Retinal pigment epithelial cell (primary cell): ENCODE measurements around the gene ECHDC1.
A peak's percentile ranks its signal among the peaks of the same experiment; 100 is the strongest.
"Not testable (repeated sequence)": the region's sequence is repeated elsewhere in the genome, so short reads cannot be mapped to it uniquely, and the experiment has no call there.

Experiments used
- DNase-seq: peaks from one replicate; pipeline ENCODE4 v3.0.0-alpha.2; 2010; ENCODE audit warnings: low read depth
- H3K4me3 ChIP-seq: 2 replicates; pipeline ENCODE4 v1.5.1; 2011; ENCODE audit warnings: mild to moderate bottlenecking, low read length, control low read depth, moderate library complexity
- TF ChIP-seq, protein P1 (sequence below): conservative IDR thresholded peaks from 2 replicates; pipeline ENCODE4 v1.5.1; 2011; ENCODE audit warnings: low read depth, low read length, control low read depth, inconsistent platforms

The ECHDC1 gene

DNA sequence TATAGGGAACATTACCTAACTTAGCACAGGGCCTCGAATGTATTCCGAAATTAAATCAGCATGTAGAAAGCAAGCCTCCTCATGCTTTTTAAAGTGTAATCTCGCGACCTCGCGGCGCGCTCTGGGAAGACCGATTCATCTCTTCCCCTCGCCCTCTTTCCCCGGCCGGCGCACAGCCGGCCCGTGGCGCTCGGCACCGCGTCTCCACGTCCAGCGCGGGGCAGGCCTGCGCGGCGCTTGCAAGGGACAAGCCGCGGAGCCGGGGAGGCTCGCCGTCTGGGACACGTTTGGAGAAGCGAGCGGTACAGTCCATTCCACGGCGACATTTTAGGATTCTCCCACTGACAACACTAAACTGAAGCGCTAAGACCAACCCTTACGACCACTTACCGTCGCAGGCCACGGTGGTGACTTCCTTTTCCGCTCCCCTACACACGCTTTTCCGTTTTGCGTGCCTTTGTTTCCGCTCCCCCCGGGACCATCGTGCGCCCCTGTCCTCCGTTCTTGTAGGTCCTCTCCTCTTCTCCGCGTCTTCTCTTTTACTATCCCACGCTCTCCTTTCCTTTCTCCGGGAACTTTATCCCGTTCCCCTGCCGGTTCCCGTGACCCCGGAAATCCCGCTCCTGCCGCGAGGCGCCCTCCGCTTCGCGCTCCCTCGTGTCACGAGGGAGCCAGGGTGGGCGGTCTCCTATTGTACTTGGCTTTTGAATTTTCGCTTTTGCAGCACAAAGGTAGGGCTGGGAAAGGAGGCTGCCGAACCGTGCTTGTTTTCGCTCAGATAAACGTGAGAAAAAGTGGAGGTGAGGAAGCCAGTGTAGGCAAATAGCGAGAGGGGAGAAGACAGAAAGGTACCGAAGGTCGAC is at the start of gene ECHDC1:
Gene ECHDC1, minus strand, starts transcription at position 664 of the 863 bp plus-strand sequence. CDS start 12,581 bp downstream, outside the sequence.
- H3K4me3 ChIP-seq, result peak within 1 kb of the TSS; percentile 69
- TF ChIP-seq, protein P1, sequence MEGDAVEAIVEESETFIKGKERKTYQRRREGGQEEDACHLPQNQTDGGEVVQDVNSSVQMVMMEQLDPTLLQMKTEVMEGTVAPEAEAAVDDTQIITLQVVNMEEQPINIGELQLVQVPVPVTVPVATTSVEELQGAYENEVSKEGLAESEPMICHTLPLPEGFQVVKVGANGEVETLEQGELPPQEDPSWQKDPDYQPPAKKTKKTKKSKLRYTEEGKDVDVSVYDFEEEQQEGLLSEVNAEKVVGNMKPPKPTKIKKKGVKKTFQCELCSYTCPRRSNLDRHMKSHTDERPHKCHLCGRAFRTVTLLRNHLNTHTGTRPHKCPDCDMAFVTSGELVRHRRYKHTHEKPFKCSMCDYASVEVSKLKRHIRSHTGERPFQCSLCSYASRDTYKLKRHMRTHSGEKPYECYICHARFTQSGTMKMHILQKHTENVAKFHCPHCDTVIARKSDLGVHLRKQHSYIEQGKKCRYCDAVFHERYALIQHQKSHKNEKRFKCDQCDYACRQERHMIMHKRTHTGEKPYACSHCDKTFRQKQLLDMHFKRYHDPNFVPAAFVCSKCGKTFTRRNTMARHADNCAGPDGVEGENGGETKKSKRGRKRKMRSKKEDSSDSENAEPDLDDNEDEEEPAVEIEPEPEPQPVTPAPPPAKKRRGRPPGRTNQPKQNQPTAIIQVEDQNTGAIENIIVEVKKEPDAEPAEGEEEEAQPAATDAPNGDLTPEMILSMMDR, result no peak
- no peak for DNase-seq

DNA sequence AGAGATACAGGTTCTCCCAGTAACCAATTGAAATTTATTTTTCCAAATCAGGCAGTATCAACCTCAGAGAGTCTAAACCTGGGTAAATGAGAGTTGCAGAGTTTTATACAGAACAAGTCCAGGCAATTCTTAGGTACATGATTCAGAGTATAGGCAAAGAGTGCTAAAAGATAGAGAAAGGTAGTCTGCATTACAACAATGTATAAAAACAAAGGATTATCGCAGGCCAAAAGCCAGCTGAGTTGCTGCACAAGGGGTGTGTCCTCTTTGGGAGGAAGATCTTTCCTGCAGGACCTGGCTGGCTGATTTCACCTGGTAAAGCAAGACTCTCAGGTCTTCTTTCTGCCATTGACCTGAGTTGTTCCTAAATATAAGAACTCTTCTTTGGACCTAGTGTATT is 48.9 kb upstream of the ECHDC1 start:
- no peak overlapping the region for H3K4me3 ChIP-seq
- TF ChIP-seq, protein P1, result no peak
- no peak for DNase-seq

DNA sequence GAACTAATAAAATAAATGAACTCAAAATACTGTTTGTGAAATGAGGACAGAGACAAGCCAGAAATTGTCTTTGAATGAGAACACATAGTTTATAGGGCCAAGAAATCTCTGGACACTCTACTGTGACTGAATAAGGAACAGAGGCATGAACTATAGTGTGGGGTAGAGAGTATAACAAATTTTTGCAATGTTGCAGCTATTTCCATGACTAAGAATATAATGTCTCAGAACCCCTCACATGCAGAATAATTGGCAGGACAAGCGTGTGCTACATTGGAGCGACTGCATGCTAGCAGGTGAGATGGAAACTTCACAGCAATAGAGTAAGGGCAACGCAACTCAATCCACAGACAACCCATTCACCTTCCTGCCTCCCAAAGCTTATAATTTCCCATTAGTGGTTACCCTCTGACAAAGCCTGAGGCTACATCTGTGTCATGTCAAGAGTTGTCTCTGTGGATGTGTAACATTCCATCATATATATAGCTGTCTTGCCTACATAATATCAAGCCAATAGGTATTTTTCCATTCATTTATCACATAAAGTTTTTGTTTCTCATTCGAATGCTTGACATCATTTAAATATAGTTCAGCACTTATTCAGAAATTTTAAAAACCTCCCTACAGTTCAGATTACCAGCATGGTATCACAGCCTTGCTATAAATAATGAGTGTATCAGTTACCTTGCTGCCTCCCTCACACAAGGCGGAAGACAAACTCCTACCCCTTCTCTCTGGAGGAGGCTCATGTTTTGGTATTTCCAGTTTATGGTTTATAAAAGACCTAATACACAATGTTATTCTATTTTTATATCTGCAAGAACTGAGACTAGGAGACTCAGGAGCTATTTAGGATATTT is 47.9 kb upstream of the ECHDC1 start:
- TF ChIP-seq, protein P1, result no peak
- no peak overlapping the region for H3K4me3 ChIP-seq

DNA sequence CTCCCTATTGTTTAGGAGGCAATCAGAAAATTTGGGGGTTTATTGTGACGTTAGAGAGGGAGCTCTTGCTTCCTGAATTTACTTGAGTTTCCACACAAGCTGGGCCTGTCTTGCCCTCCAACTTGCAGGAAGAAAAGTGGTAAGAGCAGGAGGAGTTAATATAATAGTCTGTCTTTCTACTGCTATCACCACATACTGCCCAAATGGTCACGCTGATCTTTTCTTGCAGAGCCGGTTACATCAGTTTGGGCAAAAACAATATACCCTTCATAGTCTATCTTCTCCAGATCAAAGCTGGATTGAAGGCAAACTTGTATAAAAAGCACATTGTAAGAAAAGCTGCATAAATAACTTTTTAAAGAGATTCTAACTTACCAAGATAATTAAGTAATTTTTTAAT is 46.3 kb upstream of the ECHDC1 start:
- no peak overlapping the region for H3K4me3 ChIP-seq
- no peak for DNase-seq
- TF ChIP-seq, protein P1, result no peak

More for the DNA sequence above, 47.9 kb upstream of the ECHDC1 start:
- no peak for DNase-seq

DNA sequence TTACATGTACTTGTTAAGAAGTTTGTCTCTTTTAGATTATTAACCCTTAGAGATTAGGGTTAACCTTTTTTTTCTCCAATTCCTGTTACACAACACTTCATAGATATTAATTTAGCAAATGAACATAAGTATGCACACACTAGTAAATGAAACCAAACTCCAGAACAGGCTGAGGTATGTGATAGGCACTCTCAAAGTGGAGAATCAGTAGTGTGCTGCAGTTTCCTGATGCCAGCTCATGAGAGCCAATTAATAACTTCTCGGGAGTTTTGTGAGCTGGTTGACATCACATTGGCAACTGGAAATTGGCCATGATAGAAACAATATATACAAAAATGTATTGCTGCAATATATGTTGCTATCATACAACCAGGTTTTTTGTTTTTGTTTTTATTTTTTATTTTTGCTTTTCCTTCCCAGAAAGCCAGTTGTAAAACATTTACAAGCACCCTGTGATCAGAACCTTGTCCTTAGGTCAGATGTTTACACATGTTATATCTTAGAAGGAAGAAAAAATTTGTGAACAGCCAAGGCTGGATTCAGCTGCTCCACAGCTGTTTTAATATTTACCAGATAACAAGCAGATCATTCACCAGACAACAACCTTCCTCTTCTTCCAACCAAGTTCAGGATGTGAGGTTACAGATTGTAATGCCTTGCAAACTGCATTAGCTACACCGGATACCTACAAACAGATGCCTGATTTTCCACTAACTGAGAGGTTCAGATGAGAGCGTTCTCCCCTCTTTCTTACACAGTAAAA is 42.4 kb upstream of the ECHDC1 start:
- DNase-seq, result no peak
- TF ChIP-seq, protein P1, result no peak

DNA sequence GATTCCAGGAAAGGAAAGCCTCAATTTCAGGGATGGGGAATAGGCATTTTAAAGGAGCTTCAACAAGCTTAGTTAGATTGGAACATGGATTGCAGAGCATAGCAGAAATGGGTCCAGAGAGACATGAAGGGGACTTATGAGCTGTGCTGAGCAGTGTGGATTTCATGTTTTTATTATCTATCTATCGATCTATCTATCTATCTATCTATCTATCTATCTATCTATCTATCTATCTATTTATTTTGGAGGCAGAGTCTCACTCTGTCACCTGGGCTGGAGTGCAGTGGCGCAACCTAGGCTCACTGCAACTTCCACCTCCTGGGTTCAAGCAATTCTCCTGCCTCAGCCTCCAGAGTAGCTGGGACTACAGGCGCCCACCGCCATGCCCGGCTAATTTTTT is 41.4 kb upstream of the ECHDC1 start:
- H3K4me3 ChIP-seq, DNase-seq: not testable (repeated sequence)

More for the DNA sequence above, 42.4 kb upstream of the ECHDC1 start:
- no peak overlapping the region for H3K4me3 ChIP-seq

GRCh38 chr6:127383988-127384387 is 40.6 kb upstream of the ECHDC1 start:
- TF ChIP-seq, protein P1, result no peak
- no peak for DNase-seq
- H3K4me3 ChIP-seq, result no peak overlapping the region
